Adrenal gland (tissue), 12 donors: ENCODE results near the gene C19orf47. TPM values are rescaled to one million over a fixed set of nuclear protein-coding genes. Genes with fewer than 3 reads are reported as not detected.

Experiments used
- DNase-seq, 7 donors: peaks; one replicate each; pipeline ENCODE4 v3.0.0-alpha.2; 2019 to 2020
- H3K27ac ChIP-seq, 5 donors: fragments of 200-600 bp; sonication (generic) in 4 of 5; 1 replicate in 3 of 5; 2 replicates in 2 of 5; pipeline versions ENCODE4 v1.5.1 to v1.8.0; 2016 to 2020; ENCODE audit warnings: mild to moderate bottlenecking in 1 of 5
- H3K27me3 ChIP-seq: fragments of 200-600 bp; 2 replicates; pipeline ENCODE4 v1.8.0; 2021
- H3K36me3 ChIP-seq, 2 donors: fragments of 200-600 bp; replicated peaks in 1 of 2; 1 replicate in 1 of 2; 2 replicates in 1 of 2; pipeline versions ENCODE4 v1.5.1 to v1.8.0; 2018 to 2022
- H3K4me1 ChIP-seq, 2 donors: fragments of 200-600 bp; replicated peaks in 1 of 2; 1 replicate in 1 of 2; 2 replicates in 1 of 2; pipeline versions ENCODE4 v1.5.1 to v1.8.0; 2018 to 2021
- H3K4me3 ChIP-seq, 4 donors: fragments of 200-600 bp; sonication (generic) in 3 of 4; one replicate each; pipeline ENCODE4 v1.5.1; 2016 to 2018
- H3K9me3 ChIP-seq, 3 donors: fragments of 200-600 bp; sonication (generic) in 1 of 3; replicated peaks in 1 of 3; 1 replicate in 2 of 3; 2 replicates in 1 of 3; pipeline versions ENCODE4 v1.5.1 to v1.8.0; 2016 to 2021
- POLR2A ChIP-seq, 2 donors: fragments of 450-650 bp; IDR thresholded peaks; one replicate each; pipeline ENCODE4 v1.6.1; 2017; ENCODE audit warnings: antibody characterized with exemption in 2 of 2, mild to moderate bottlenecking in 2 of 2, moderate library complexity in 1 of 2
- WGBS, 4 donors: extraction: QIAGEN DNeasy Blood & Tissue Kit in 2 of 4; methylation state at CpG; one replicate each; pipeline versions ENCODE4 v1.1.5 to v1.1.7; 2013 to 2017; 5-methylcytosine and 5-hydroxymethylcytosine counted together
- intact Hi-C, 2 donors: fragments of 100-400 bp; cut with DNase I; formaldehyde crosslinking; loops; one replicate each; pipeline versions ENCODE4 v1.14.1 to v1.15.0; 2022 to 2023
- microRNA counts, 2 donors: library from miRNA; unstranded; fragments of <30 nt; microRNA quantifications; one replicate each; lab custom pipeline; 2016
- microRNA-seq, 3 donors: library from miRNA; unstranded; fragments of <30 nt; microRNA quantifications; one replicate each; pipeline ENCODE4, GENCODE V29; 2017 to 2020
- polyA plus RNA-seq, 3 donors: library from polyadenylated mRNA; stranded (reverse); fragments of 200-250 nt in 2 of 3; fragments of 350-450 nt in 1 of 3; fragmentation: Illumina TruSeq in 1 of 3; extraction: RNeasy Lipid Tissue Mini Kit (QIAGEN cat#74804) in 1 of 3; gene quantifications; one replicate each; pipeline ENCODE4 v1.2.3, GENCODE V29; 2013 to 2014
- small RNA-seq, 2 donors: library from RNA; depleted of rRNA; stranded (forward); fragments of <200 nt; gene quantifications; one replicate each; pipeline ENCODE3, GENCODE V24; 2016
- total RNA-seq, 9 donors: library from RNA; depleted of rRNA in 4 of 9; stranded (reverse); fragments of >200 nt in 4 of 9; fragments of 120-200 nt in 1 of 9; fragmentation: NEBNext Ultra II Directional in 1 of 9; extraction: Animal tissue kit (Norgen Biotek cat#: 25700) in 1 of 9; gene quantifications; one replicate each; pipeline versions ENCODE4 v1.1.0 to v1.2.4, GENCODE V29; 2013 to 2023
- TF ChIP-seq, protein P1 (sequence below), 6 experiments: fragments of 450-650 bp in 4 of 6; fragments of 200-600 bp in 2 of 6; sonication (generic) in 1 of 6; IDR thresholded peaks; 1 replicate in 5 of 6; 2 replicates in 1 of 6; pipeline versions ENCODE4 v1.5.1 to v1.8.0; 2016 to 2021; ENCODE audit warnings: antibody characterized with exemption in 6 of 6, mild to moderate bottlenecking in 2 of 6, moderate library complexity in 1 of 6
- donor health status: healthy with polysubstance abuse.
- donor health status: Bipolar disorder and iron deficiency.
- donor health status: DM: yes; HTN: yes; CAD: no.
- donor health status: DM: no; HTN: no; CAD: no.
- donor health status: DM: no; HTN: no; CAD: no.
- donor health status: DM: yes; HTN: yes; CAD: no.

Gene C19orf47
- total and polyA plus RNA-seq, 12 donors: 7.0 to 20.9 (median 14.6) TPM

DNA sequence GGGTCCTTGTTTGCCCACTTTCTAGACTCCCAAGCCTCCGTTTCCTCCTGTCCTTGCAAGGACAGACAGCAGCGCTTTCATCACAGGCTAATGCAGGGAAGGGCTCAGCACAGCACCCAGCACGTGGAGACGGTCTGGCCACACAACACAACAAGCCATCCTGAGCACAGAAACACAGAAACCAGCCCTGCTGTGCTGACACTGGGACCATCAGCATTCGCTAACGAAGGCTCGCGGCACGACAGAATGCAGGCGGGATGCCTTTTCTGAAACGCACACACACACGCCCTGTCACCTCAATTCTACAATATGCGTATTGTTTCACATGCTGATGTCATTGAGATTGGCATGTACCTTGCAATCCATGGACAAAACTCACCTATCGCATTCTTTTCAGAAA lies 75.9 kb downstream of the C19orf47 start:
- Histone ChIP-seq H3K27me3 (no peaks in the 10 kb centered on the region), H3K9me3 (no peaks in the 10 kb centered on the region), H3K27ac (no peak overlapping the region), H3K36me3 (no peaks in the 10 kb centered on the region), H3K4me3 (no peak overlapping the region), H3K4me1 (peaks cover 32 to 41% of the 10 kb centered on the region in 2 donors)
- DNase-seq: no peak
- 87 to 91% (median 90%) methylated on average over 14 of the region's 14 CpGs for WGBS, 4 donors
- TF ChIP-seq POLR2A (IDR thresholded peaks at IDR 0.05): no peak
- TF ChIP-seq, protein P1, sequence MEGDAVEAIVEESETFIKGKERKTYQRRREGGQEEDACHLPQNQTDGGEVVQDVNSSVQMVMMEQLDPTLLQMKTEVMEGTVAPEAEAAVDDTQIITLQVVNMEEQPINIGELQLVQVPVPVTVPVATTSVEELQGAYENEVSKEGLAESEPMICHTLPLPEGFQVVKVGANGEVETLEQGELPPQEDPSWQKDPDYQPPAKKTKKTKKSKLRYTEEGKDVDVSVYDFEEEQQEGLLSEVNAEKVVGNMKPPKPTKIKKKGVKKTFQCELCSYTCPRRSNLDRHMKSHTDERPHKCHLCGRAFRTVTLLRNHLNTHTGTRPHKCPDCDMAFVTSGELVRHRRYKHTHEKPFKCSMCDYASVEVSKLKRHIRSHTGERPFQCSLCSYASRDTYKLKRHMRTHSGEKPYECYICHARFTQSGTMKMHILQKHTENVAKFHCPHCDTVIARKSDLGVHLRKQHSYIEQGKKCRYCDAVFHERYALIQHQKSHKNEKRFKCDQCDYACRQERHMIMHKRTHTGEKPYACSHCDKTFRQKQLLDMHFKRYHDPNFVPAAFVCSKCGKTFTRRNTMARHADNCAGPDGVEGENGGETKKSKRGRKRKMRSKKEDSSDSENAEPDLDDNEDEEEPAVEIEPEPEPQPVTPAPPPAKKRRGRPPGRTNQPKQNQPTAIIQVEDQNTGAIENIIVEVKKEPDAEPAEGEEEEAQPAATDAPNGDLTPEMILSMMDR (IDR thresholded peaks at IDR 0.05): no peak
- intact Hi-C loops: no loop called here

DNA sequence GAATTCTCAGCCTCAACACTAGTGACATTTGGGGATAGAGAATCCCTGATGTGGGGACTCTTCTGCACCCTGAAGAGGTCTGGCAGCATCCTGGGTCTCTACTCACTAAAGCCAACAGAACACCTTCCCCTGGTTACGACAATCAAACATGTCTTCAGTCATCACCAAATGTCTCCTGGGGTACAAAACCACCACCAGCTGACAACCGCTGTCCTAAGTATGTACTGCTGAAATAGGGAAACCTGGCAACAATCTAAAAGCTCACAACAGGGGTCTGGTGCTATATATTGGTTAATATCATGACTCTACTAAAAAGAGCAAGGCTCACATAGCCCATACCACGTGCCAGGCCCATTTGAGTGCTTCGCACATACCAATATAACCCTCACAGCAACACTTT lies 76.5 kb downstream of the C19orf47 start:
- 88 to 96% (median 91%) methylated on average over 4 of the region's 4 CpGs for WGBS, 4 donors
- DNase-seq: no peak
- no peaks in the 10 kb centered on the region for H3K9me3 ChIP-seq
- no peaks in the 10 kb centered on the region for H3K27me3 ChIP-seq
- H3K4me1 ChIP-seq: peaks cover 30 to 37% of the 10 kb centered on the region in 2 donors
- H3K27ac ChIP-seq: no peak overlapping the region
- H3K36me3 ChIP-seq: no peaks in the 10 kb centered on the region
- intact Hi-C loops: no loop called here
- H3K4me3 ChIP-seq: no peak overlapping the region
- TF ChIP-seq POLR2A (IDR thresholded peaks at IDR 0.05): no peak
- TF ChIP-seq, protein P1 (IDR thresholded peaks at IDR 0.05): no peak

DNA sequence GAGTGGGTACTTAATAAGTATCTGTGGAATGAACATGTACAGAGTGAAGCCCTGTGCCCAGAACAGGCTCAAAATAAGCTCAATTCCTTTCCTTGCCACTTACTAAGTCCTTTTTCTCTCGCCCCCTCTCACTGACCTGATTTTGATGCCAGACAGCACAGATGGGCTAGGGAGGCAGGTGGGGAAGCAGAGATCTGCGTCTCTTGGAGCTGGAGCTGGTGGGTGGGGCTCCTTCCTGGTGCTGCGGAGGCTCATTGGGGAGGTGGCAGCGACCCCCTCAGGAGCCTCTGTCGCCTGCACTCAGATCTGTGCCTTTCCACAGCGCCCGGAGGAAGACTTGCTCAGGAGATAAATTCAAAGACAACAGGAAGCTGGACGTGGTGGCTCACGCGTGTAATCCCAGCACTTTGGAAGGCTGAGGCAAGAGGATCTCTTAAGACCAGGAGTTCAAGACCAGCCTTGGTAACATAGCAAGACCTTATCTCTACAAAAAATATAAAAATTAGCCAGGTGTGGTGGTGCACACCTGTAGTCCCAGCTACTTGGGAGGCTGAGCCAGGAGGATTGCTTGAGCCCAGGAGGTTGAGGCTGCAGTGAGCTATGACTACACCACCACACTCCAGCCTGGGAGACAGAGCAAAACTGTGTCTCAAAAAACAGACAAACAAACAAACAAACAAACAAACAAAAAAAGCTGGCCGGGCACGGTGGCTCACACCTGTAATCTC lies 77.7 kb downstream of the C19orf47 start:
- no peak for DNase-seq
- TF ChIP-seq POLR2A (IDR thresholded peaks at IDR 0.05): no peak
- TF ChIP-seq, protein P1 (IDR thresholded peaks at IDR 0.05): no peak
- Histone ChIP-seq H3K27me3 (no peaks in the 10 kb centered on the region), H3K27ac (no peak overlapping the region), H3K9me3 (no peaks in the 10 kb centered on the region), H3K36me3 (no peaks in the 10 kb centered on the region), H3K4me1 (peaks cover 40 to 45% of the 10 kb centered on the region in 2 donors), H3K4me3 (no peak overlapping the region)
- intact Hi-C loops: no loop called here
- WGBS, 4 donors: 84 to 87% (median 85%) methylated on average over 12 of the region's 12 CpGs

MicroRNA genes within 50 kb of the gene (microRNA counts, 767-probe panel; counts per million panel counts)
- 0 counts per million in 2 donors for microRNA hsa-miR-641 (lab: Ali Mortazavi, UCI)

Small RNAs within 50 kb of the gene (microRNA-seq; reads per million reads assigned to microRNA genes)
- 10.8 to 26.8 (median 21.8) reads per million in 3 donors for gene MIR641
- gene MIR6796: 0.38 to 0.57 (median 0.45) reads per million in 3 donors

Small RNAs within 50 kb of the gene (small RNA-seq; reads per million reads assigned to genes)
- 0.95 to 2.2 reads per million in 2 donors for gene MIR641
- gene MIR6796: 0 to 0.08 reads per million in 2 donors
- gene RF00019: 0 reads per million in 2 donors
- 0 reads per million in 2 donors for gene RNU6-945P

Other genes starting within 250 kb of the C19orf47 start
- gene MAP3K10, start 157.0 kb downstream of the C19orf47 start, total RNA-seq: 10 to 100 TPM in 8 of 9 donors, 1 to 10 TPM in 1; 9.0 to 27.6 (median 17.6) TPM
- 10 to 100 TPM in 2 of 3 donors, 1 to 10 TPM in 1; 2.4 to 78.3 (median 26.5) TPM for gene MAP3K10, start 157.0 kb downstream of the C19orf47 start, polyA plus RNA-seq
- gene TTC9B, start 130.0 kb downstream of the C19orf47 start, total RNA-seq: 1 to 10 TPM in 1 of 9 donors, under 1 TPM in 1, not detected in 7; 0.32 to 2.6 TPM
- under 1 TPM in 2 of 3 donors, not detected in 1; 0.51 to 0.56 TPM for gene TTC9B, start 130.0 kb downstream of the C19orf47 start, polyA plus RNA-seq
- 1 to 10 TPM in 4 of 9 donors, under 1 TPM in 2, not detected in 3; 0.22 to 3.0 (median 1.2) TPM for gene CCNP, start 121.7 kb downstream of the C19orf47 start, total RNA-seq
- gene CCNP, start 121.7 kb downstream of the C19orf47 start, polyA plus RNA-seq: 1 to 10 TPM in 1 of 3 donors, under 1 TPM in 1, not detected in 1; 0.72 to 1.0 TPM
- 100 to 1,000 TPM in 6 of 9 donors, 10 to 100 TPM in 3; 49.2 to 195 (median 119) TPM for gene AKT2, start 63.1 kb downstream of the C19orf47 start, total RNA-seq
- 100 to 1,000 TPM in 2 of 3 donors, 10 to 100 TPM in 1; 72.9 to 123 (median 107) TPM for gene AKT2, start 63.1 kb downstream of the C19orf47 start, polyA plus RNA-seq
- gene PLD3, start 298 bp upstream of the C19orf47 start, total RNA-seq: 1,000 to 10,000 TPM in 1 of 9 donors, 100 to 1,000 TPM in 8; 329 to 1,019 (median 528) TPM
- 100 to 1,000 TPM; 170 to 374 (median 280) TPM for gene PLD3, start 298 bp upstream of the C19orf47 start, polyA plus RNA-seq
- gene HIPK4, start 41.8 kb upstream of the C19orf47 start, total RNA-seq: under 1 TPM in 7 of 9 donors, not detected in 2; 0.06 to 0.34 (median 0.18) TPM
- gene HIPK4, start 41.8 kb upstream of the C19orf47 start, polyA plus RNA-seq: under 1 TPM in 2 of 3 donors, not detected in 1; 0.20 to 0.24 TPM
- gene PRX, start 65.0 kb upstream of the C19orf47 start, total RNA-seq: 10 to 100 TPM in 5 of 9 donors, 1 to 10 TPM in 4; 5.4 to 12.8 (median 10.4) TPM
- 1 to 10 TPM; 3.2 to 6.6 (median 3.9) TPM for gene PRX, start 65.0 kb upstream of the C19orf47 start, polyA plus RNA-seq
- gene SERTAD1, start 77.6 kb upstream of the C19orf47 start, total RNA-seq: 10 to 100 TPM; 10.2 to 20.8 (median 13.3) TPM
- 10 to 100 TPM in 2 of 3 donors, 1 to 10 TPM in 1; 1.7 to 20.6 (median 11.1) TPM for gene SERTAD1, start 77.6 kb upstream of the C19orf47 start, polyA plus RNA-seq
- 10 to 100 TPM; 15.2 to 34.9 (median 28.0) TPM for gene SERTAD3, start 95.9 kb upstream of the C19orf47 start, total RNA-seq
- 10 to 100 TPM; 12.1 to 60.2 (median 32.4) TPM for gene SERTAD3, start 95.9 kb upstream of the C19orf47 start, polyA plus RNA-seq
- gene BLVRB, start 117.3 kb upstream of the C19orf47 start, total RNA-seq: 100 to 1,000 TPM in 5 of 9 donors, 10 to 100 TPM in 4; 85.8 to 303 (median 122) TPM
- 100 to 1,000 TPM in 2 of 3 donors, 10 to 100 TPM in 1; 53.8 to 189 (median 124) TPM for gene BLVRB, start 117.3 kb upstream of the C19orf47 start, polyA plus RNA-seq
- 1 to 10 TPM in 8 of 9 donors, under 1 TPM in 1; 0.91 to 5.4 (median 3.2) TPM for gene SPTBN4, start 118.6 kb upstream of the C19orf47 start, total RNA-seq
- 10 to 100 TPM in 1 of 3 donors, 1 to 10 TPM in 2; 2.2 to 46.7 (median 9.9) TPM for gene SPTBN4, start 118.6 kb upstream of the C19orf47 start, polyA plus RNA-seq
- gene SHKBP1, start 228.5 kb upstream of the C19orf47 start, total RNA-seq: 10 to 100 TPM; 12.5 to 96.3 (median 49.7) TPM
- 100 to 1,000 TPM in 2 of 3 donors, 10 to 100 TPM in 1; 17.8 to 157 (median 118) TPM for gene SHKBP1, start 228.5 kb upstream of the C19orf47 start, polyA plus RNA-seq